ENCODE data around the gene PWWP2A.

PWWP2A gene

GRCh38 chr5:160048131-160048530 is 71.1 kb downstream of the PWWP2A start:
- no peak overlapping the region for H3K9ac ChIP-seq (ENCODE audit: low read length in 2 of 2)
- H3K36me3 ChIP-seq (ENCODE audit: control insufficient read depth in 2 of 2, insufficient read depth in 2 of 2, low read length in 2 of 2): peaks cover 22 to 27% of the 10 kb centered on the region in 2 donors
- no peaks in the 10 kb centered on the region for H3K4me1 ChIP-seq (ENCODE audit: control insufficient read depth, insufficient read depth, low read length)
- no peak overlapping the region for H3K27ac ChIP-seq (ENCODE audit: low read length)
- no peak overlapping the region for H3K4me3 ChIP-seq (ENCODE audit: low read length in 2 of 2)
- no peaks in the 10 kb centered on the region for H3K9me3 ChIP-seq (ENCODE audit: control insufficient read depth in 2 of 2, low read length in 2 of 2)
- H3K27me3 ChIP-seq (ENCODE audit: control insufficient read depth in 1 of 2, insufficient read depth in 2 of 2, low read length in 2 of 2): no peaks in the 10 kb centered on the region

- H3K4me1 ChIP-seq (ENCODE audit: control insufficient read depth, insufficient read depth, low read length): no peaks in the 10 kb centered on the region
- H3K27ac ChIP-seq (ENCODE audit: low read length): no peak overlapping the region
- peaks cover 19 to 25% of the 10 kb centered on the region in 2 donors for H3K36me3 ChIP-seq (ENCODE audit: control insufficient read depth in 2 of 2, insufficient read depth in 2 of 2, low read length in 2 of 2)
- no peak overlapping the region for H3K9ac ChIP-seq (ENCODE audit: low read length in 2 of 2)
- no peaks in the 10 kb centered on the region for H3K27me3 ChIP-seq (ENCODE audit: control insufficient read depth in 1 of 2, insufficient read depth in 2 of 2, low read length in 2 of 2)
- H3K9me3 ChIP-seq (ENCODE audit: control insufficient read depth in 2 of 2, low read length in 2 of 2): no peaks in the 10 kb centered on the region
- H3K4me3 ChIP-seq (ENCODE audit: low read length in 2 of 2): no peak overlapping the region
Measured at GRCh38 chr5:160047423-160047822, 71.8 kb downstream of the PWWP2A start.

- H3K9me3 ChIP-seq (ENCODE audit: control insufficient read depth in 2 of 2, low read length in 2 of 2): no peaks in the 10 kb centered on the region
- H3K4me1 ChIP-seq (ENCODE audit: control insufficient read depth, insufficient read depth, low read length): no peaks in the 10 kb centered on the region
- H3K4me3 ChIP-seq (ENCODE audit: low read length in 2 of 2): no peak overlapping the region
- no peaks in the 10 kb centered on the region for H3K27me3 ChIP-seq (ENCODE audit: control insufficient read depth in 1 of 2, insufficient read depth in 2 of 2, low read length in 2 of 2)
- no peak overlapping the region for H3K27ac ChIP-seq (ENCODE audit: low read length)
- H3K36me3 ChIP-seq (ENCODE audit: control insufficient read depth in 2 of 2, insufficient read depth in 2 of 2, low read length in 2 of 2): peaks cover 7 to 15% of the 10 kb centered on the region in 2 donors
- H3K9ac ChIP-seq (ENCODE audit: low read length in 2 of 2): no peak overlapping the region
Measured at GRCh38 chr5:160044967-160045366, 74.3 kb downstream of the PWWP2A start.

- peaks cover 5 to 14% of the 10 kb centered on the region in 2 donors for H3K36me3 ChIP-seq (ENCODE audit: control insufficient read depth in 2 of 2, insufficient read depth in 2 of 2, low read length in 2 of 2)
- no peaks in the 10 kb centered on the region for H3K9me3 ChIP-seq (ENCODE audit: control insufficient read depth in 2 of 2, low read length in 2 of 2)
- no peaks in the 10 kb centered on the region for H3K4me1 ChIP-seq (ENCODE audit: control insufficient read depth, insufficient read depth, low read length)
- no peak overlapping the region for H3K4me3 ChIP-seq (ENCODE audit: low read length in 2 of 2)
- H3K27me3 ChIP-seq (ENCODE audit: control insufficient read depth in 1 of 2, insufficient read depth in 2 of 2, low read length in 2 of 2): no peaks in the 10 kb centered on the region
- H3K9ac ChIP-seq (ENCODE audit: low read length in 2 of 2): no peak overlapping the region
- no peak overlapping the region for H3K27ac ChIP-seq (ENCODE audit: low read length)
Measured at GRCh38 chr5:160044391-160044804, 74.9 kb downstream of the PWWP2A start.

GRCh38 chr5:160042671-160043070 is 76.6 kb downstream of the PWWP2A start:
- H3K9me3 ChIP-seq (ENCODE audit: control insufficient read depth in 2 of 2, low read length in 2 of 2): no peaks in the 10 kb centered on the region
- no peak overlapping the region for H3K27ac ChIP-seq (ENCODE audit: low read length)
- H3K36me3 ChIP-seq (ENCODE audit: control insufficient read depth in 2 of 2, insufficient read depth in 2 of 2, low read length in 2 of 2): peaks cover 7 to 17% of the 10 kb centered on the region in 2 donors
- H3K9ac ChIP-seq (ENCODE audit: low read length in 2 of 2): no peak overlapping the region
- H3K27me3 ChIP-seq (ENCODE audit: control insufficient read depth in 1 of 2, insufficient read depth in 2 of 2, low read length in 2 of 2): no peaks in the 10 kb centered on the region
- H3K4me1 ChIP-seq (ENCODE audit: control insufficient read depth, insufficient read depth, low read length): no peaks in the 10 kb centered on the region
- H3K4me3 ChIP-seq (ENCODE audit: low read length in 2 of 2): no peak overlapping the region

Measured in stomach smooth muscle (tissue), 2 donors.